BE2C (cell line): ENCODE measurements around the gene CRELD1.
"Not testable (repeated sequence)": the region's sequence is repeated elsewhere in the genome, so short reads cannot be mapped to it uniquely, and the experiment has no call there.

ENCODE experiments used
- DNase-seq: peaks from one replicate; pipeline ENCODE4 v3.0.0-alpha.2; 2020
- H3K27me3 ChIP-seq: fragments of 250-450 bp; sonication (Bioruptor Pico); 2 replicates; pipeline ENCODE4 v1.5.1; 2020; ENCODE audit warnings: mild to moderate bottlenecking
- H3K36me3 ChIP-seq: fragments of 250-450 bp; sonication (Bioruptor Pico); 2 replicates; pipeline ENCODE4 v1.5.1; 2020; ENCODE audit warnings: mild to moderate bottlenecking
- H3K4me1 ChIP-seq: fragments of 250-450 bp; sonication (Bioruptor Pico); 2 replicates; pipeline ENCODE4 v1.5.1; 2020
- H3K4me3 ChIP-seq: 2 replicates; pipeline ENCODE4 v1.5.1; 2011; ENCODE audit warnings: low read depth, low read length
- H3K9me3 ChIP-seq: fragments of 250-450 bp; sonication (Bioruptor Pico); 2 replicates; pipeline ENCODE4 v1.5.1; 2020
- TF ChIP-seq, protein P1 (sequence below): IDR thresholded peaks from 2 replicates; pipeline ENCODE4 v1.5.1; 2012; ENCODE audit warnings: mild to moderate bottlenecking, low read depth, low read length

Gene CRELD1

DNA sequence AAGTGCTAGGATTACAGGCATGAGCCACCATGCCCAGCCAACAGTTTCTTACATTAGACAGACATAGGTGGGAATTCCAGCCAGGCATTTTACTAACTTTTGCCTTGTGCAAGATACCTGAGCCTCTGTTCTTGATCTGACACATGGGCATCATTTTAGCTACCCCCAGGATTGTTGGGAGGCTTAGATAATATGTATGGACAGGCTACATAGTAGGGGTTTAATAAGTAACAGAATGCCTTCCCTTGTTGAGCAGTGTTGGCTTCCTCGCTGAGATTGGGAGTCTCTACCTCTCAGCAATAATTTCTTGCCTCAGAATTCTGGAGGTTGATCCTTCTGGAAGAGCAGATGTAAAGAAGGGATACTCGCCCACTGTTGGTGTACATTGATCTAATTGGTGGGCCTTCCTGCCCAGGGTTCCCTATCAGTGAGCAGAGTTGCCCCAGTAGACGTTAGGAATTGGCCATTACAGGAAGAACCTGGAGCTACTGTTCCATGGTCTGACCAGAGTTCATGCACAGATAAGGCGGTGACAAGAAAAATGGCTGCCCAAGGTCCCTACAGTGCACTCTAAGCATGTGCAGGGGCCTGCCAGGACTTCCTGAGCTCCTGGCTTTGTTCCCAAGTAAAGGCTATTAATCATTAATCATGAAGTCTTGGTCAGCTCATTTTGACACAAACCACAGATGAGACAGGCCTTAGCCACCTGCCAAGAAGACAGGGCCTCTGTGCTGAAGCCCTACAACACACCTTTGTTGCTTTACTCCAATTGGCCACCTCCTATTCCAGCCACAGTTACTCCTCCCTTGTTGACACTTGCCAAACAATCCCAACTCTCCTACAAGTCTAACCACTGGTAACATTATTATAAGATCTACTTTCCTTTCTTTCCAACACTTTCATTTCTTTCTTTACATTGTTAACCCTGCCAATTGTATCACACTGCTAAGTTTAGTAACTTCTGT, 35.9 kb upstream of the CRELD1 start:
- Histone ChIP-seq H3K36me3 (peaks cover 11% of the 10 kb centered on the region), H3K27me3 (no peaks in the 10 kb centered on the region), H3K4me3 (no peak overlapping the region), H3K4me1 (no peaks in the 10 kb centered on the region), H3K9me3 (no peaks in the 10 kb centered on the region)
- DNase-seq, result no peak
- TF ChIP-seq, protein P1, sequence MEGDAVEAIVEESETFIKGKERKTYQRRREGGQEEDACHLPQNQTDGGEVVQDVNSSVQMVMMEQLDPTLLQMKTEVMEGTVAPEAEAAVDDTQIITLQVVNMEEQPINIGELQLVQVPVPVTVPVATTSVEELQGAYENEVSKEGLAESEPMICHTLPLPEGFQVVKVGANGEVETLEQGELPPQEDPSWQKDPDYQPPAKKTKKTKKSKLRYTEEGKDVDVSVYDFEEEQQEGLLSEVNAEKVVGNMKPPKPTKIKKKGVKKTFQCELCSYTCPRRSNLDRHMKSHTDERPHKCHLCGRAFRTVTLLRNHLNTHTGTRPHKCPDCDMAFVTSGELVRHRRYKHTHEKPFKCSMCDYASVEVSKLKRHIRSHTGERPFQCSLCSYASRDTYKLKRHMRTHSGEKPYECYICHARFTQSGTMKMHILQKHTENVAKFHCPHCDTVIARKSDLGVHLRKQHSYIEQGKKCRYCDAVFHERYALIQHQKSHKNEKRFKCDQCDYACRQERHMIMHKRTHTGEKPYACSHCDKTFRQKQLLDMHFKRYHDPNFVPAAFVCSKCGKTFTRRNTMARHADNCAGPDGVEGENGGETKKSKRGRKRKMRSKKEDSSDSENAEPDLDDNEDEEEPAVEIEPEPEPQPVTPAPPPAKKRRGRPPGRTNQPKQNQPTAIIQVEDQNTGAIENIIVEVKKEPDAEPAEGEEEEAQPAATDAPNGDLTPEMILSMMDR, result no peak

DNA sequence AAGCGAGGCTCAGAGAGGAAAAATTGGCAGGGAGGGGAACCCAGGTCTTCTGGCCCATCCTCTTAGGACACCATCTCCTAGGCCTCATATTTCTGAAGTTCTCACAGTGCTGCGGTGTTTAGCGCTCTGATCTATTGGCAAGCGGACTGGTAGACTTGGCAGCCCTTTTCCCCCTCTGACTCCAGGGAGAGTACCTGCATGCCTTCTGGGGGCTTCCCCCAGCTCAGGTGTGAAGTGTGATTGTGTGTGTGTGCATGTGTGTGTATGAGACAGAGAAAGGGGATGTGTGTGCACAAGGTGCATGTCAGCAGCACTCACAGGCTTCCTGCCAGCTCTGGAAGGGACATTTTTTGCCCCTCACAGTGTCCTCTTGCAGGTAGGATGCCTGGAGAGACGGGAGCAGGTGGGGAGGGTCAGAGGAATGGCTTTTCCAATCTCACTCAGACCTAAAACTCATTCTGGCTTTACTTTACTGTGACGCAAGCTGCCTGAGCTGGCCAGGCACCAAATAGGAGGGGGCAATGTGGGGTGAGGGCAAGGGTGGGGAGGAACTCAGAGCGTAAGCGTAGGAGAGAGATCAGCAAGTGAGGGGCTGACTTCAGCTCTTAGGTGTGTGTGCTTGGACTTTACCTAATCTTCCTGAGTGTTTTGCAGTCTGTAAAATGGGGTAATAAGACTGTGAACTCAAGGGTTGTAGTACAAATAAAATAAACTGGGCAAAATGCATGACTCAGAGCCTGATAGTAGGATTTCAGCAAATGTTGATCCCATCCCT, 35.0 kb upstream of the CRELD1 start:
- H3K27me3 ChIP-seq, result no peaks in the 10 kb centered on the region
- H3K4me1 ChIP-seq, result no peaks in the 10 kb centered on the region
- no peak overlapping the region for H3K4me3 ChIP-seq
- TF ChIP-seq, protein P1, result no peak
- H3K9me3 ChIP-seq, result no peaks in the 10 kb centered on the region
- DNase-seq, result no peak
- H3K36me3 ChIP-seq, result peaks cover 1% of the 10 kb centered on the region; the same call in 1 of the 2 replicates

DNA sequence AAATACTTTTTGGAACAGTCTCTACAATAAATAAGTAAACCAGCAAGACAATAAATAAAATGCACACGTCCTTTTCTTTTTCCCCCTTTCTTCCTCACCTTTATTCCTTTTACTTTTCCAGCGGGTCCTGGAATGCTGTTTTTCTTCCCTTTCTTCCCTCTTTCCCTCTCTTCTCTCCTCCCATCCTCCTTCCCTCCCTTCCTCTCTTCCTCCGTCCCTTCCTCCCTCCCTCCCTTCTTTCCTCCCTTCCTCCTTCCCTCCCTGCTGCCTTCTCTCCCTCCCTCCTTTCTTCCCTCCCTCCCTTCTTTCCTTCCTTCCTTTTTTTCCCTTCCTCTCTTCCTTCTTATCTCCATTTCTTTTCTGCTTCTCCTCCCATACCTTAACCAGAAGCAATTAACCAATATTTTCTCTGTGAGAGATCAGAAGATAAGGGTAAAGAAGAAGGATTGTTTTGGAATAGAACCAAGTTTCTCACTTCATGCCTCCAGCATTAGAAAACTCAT, 34.3 kb upstream of the CRELD1 start:
- no peak for DNase-seq
- no peak overlapping the region for H3K4me3 ChIP-seq
- H3K9me3 ChIP-seq, result no peaks in the 10 kb centered on the region
- no peaks in the 10 kb centered on the region for H3K27me3 ChIP-seq
- TF ChIP-seq, protein P1, result no peak
- H3K36me3 ChIP-seq, result no peaks in the 10 kb centered on the region
- no peaks in the 10 kb centered on the region for H3K4me1 ChIP-seq

DNA sequence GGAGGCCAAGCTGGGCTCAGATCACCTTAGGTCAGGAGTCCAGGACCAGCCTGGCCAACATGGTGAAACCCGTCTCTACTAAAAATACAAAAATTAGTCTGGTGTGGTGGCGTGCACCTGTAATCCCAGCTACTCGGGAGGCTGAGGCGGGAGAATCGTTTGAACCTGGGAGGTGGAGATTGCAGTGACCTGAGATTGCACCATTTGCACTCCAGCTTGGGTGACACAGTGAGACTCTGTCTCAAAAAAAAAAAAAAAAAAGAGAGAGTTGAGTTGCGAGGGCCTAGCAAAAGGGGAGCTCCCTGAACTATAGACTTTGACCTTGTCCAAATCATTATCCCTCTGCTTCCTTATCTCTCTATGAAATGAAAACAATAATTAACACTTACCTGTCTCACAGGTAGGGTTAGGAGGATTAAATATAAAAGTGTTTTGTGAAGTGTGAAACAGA, 32.6 kb upstream of the CRELD1 start:
- not testable (repeated sequence) for H3K4me1 ChIP-seq, H3K36me3 ChIP-seq, H3K27me3 ChIP-seq, DNase-seq, H3K4me3 ChIP-seq, H3K9me3 ChIP-seq

DNA sequence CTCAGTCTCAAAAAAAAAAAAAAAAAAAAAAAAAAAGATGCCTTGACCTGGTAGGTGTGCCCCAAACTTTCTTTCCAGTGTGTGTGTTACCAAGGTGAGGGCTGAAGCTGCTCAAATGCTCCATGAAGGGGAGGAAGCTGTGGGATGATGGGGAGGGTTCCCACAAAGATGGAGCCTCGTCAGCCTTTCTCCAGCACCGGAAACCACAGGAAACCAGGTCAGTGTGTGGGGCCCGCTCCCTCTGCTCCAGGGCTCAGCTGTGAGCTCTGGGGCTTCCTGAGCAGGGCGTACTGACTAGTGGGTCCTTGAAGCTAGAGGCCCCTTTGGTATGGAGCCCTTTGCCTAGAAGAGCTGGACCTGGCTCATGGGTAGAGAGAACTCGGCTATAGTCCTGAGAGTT, 31.7 kb upstream of the CRELD1 start:
- no peaks in the 10 kb centered on the region for H3K36me3 ChIP-seq
- no peaks in the 10 kb centered on the region for H3K9me3 ChIP-seq
- TF ChIP-seq, protein P1, result no peak
- no peaks in the 10 kb centered on the region for H3K4me1 ChIP-seq
- no peak overlapping the region for H3K4me3 ChIP-seq
- H3K27me3 ChIP-seq, result no peaks in the 10 kb centered on the region
- no peak for DNase-seq

DNA sequence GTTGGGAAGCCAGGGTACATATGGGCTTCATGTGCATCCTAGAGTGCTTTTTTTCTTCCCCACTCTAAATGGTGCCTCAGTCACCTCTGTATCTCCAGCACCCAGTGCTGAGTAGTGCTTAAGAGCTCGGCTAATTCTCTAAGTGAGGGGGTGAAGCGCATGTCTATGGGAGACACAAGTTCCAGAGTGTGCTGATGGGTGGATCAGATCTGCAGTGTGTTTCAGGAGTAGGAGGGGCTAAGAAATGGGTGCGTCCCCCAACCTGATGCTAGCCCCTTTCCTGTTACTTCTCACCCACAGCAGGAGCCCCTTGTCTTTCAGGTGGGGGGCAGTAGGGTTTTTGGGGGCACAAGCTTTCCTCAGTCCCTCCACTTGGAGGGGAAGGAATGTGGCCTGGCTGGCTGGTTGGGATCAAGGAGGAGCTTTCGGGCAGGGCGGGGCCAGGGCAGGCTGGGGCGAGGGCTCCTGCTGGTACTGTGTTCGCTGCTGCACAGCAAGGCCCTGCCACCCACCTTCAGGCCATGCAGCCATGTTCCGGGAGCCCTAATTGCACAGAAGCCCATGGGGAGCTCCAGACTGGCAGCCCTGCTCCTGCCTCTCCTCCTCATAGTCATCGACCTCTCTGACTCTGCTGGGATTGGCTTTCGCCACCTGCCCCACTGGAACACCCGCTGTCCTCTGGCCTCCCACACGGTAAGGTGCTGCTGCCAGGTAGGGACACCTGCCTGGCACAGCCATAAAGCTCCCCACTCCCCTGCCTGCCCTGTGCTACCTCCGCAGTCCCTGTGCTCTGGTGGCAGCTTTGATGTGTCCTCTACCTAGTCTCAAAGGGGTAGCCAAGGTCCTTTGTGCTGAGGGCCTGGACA, 31.0 kb upstream of the CRELD1 start, which contains the start of gene IL17RE:
TSS of gene IL17RE (plus strand) at position 477 of the 866 bp plus-strand sequence. CDS start at position 562, 85 bp downstream.
- Histone ChIP-seq H3K4me1 (no peaks in the 10 kb centered on the region), H3K9me3 (no peaks in the 10 kb centered on the region), H3K27me3 (no peaks in the 10 kb centered on the region), H3K4me3 (no peak within 1 kb of the TSS), H3K36me3 (no peaks in the 10 kb centered on the region)
- TF ChIP-seq, protein P1, result no peak
- no peak for DNase-seq
